Kidney tubule cell (primary cell): Measurements from ENCODE around the gene PAX7.

ENCODE experiments used
- DNase-seq: peaks from one replicate; pipeline ENCODE4 v3.0.0-alpha.2; 2018; ENCODE audit warnings: low spot score

PAX7 gene

GRCh38 chr1:18618546-18619466 is 11.8 kb upstream of the PAX7 start:
- DNase-seq: peak; percentile 49

GRCh38 chr1:18619467-18619835 is 11.2 kb upstream of the PAX7 start:
- no peak for DNase-seq

GRCh38 chr1:18628511-18628910 is 2.1 kb upstream of the PAX7 start:
- no peak for DNase-seq

- no peak for DNase-seq
Measured at GRCh38 chr1:18629659-18630510, 761 bp upstream of the PAX7 start.

- DNase-seq: no peak
Measured at GRCh38 chr1:18631496-18632217, 1.0 kb downstream of the PAX7 start.

GRCh38 chr1:18632218-18632588 is 1.6 kb downstream of the PAX7 start:
- DNase-seq: no peak

GRCh38 chr1:18632783-18633421 is 2.3 kb downstream of the PAX7 start:
- no peak for DNase-seq

GRCh38 chr1:18633422-18634155 is 2.9 kb downstream of the PAX7 start:
- DNase-seq: no peak

GRCh38 chr1:18634276-18634675 is 3.6 kb downstream of the PAX7 start:
- no peak for DNase-seq

GRCh38 chr1:18635070-18635577 is 4.5 kb downstream of the PAX7 start:
- DNase-seq: no peak

GRCh38 chr1:18635891-18636595 is 5.4 kb downstream of the PAX7 start:
- DNase-seq: peak; percentile 61

GRCh38 chr1:18636596-18637508 is 6.2 kb downstream of the PAX7 start:
- no peak for DNase-seq

- no peak for DNase-seq
Measured at GRCh38 chr1:18637511-18637960, 6.9 kb downstream of the PAX7 start.

GRCh38 chr1:18637962-18638834 is 7.6 kb downstream of the PAX7 start:
- no peak for DNase-seq

- DNase-seq: no peak
Measured at GRCh38 chr1:18638835-18639364, 8.3 kb downstream of the PAX7 start.

- no peak for DNase-seq
Measured at GRCh38 chr1:18639368-18640055, 8.9 kb downstream of the PAX7 start.
